Measurements from ENCODE around the gene TGIF1. TPM values are rescaled to one million over a fixed set of nuclear protein-coding genes. Genes with fewer than 3 reads are reported as not detected.

Gene TGIF1
- total RNA-seq, 1 donor from 2014 or later: 8.1 TPM

DNA sequence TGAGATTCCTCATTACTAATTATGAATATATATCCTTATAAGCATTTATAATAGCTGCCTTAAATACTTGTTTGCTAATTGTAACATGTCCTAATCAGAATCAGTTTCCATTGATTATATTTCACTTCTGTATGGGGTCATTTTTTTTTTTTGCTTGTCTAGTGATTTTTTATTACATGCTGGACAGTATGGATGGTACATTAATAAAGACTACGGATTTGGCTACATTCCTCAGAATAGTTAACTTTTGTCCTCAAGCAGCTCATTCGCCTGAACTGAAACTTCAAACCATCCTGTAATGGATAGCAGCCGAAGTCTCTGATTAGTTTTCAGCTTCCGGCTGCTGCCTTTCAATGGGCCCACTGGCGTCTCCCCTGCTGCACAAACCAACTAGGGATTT lies 11.7 kb downstream of the TGIF1 start:
- TF ChIP-seq, protein P1, sequence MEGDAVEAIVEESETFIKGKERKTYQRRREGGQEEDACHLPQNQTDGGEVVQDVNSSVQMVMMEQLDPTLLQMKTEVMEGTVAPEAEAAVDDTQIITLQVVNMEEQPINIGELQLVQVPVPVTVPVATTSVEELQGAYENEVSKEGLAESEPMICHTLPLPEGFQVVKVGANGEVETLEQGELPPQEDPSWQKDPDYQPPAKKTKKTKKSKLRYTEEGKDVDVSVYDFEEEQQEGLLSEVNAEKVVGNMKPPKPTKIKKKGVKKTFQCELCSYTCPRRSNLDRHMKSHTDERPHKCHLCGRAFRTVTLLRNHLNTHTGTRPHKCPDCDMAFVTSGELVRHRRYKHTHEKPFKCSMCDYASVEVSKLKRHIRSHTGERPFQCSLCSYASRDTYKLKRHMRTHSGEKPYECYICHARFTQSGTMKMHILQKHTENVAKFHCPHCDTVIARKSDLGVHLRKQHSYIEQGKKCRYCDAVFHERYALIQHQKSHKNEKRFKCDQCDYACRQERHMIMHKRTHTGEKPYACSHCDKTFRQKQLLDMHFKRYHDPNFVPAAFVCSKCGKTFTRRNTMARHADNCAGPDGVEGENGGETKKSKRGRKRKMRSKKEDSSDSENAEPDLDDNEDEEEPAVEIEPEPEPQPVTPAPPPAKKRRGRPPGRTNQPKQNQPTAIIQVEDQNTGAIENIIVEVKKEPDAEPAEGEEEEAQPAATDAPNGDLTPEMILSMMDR (IDR thresholded peaks at IDR 0.05; ENCODE audit: borderline replicate concordance): no peak
- no peak overlapping the region for H3K4me3 ChIP-seq
- intact Hi-C loops (cut with micrococcal nuclease): no loop called here
- H3K4me1 ChIP-seq: peaks cover 15% of the 10 kb centered on the region
- no peak for DNase-seq
- H3K9me3 ChIP-seq (replicated peaks): peaks cover 15% of the 10 kb centered on the region
- H3K27me3 ChIP-seq (ENCODE audit: low read depth): no peaks in the 10 kb centered on the region
- no peak overlapping the region for H3K27ac ChIP-seq (replicated peaks)
- peaks cover 48% of the 10 kb centered on the region for H3K36me3 ChIP-seq

DNA sequence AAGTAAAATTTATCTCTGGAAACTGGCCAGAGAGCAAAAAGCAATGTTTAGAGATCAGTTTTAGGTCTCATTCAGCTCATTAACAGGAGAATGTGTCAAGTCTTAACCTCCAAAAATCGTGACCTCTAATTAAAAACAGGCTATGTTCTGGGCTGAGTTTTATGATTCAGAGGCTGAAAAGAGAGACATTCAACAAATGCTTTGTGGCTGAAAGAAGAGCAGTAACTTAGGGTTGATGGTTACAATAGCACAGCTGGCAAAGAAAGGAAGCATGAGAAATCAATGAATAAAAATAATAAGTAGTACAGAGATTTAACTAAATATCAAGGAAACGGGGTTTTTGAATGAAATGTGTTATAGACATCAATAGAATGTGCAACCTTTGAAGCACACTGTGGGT lies 13.1 kb downstream of the TGIF1 start:
- TF ChIP-seq, protein P1 (IDR thresholded peaks at IDR 0.05; ENCODE audit: borderline replicate concordance): no peak
- DNase-seq: no peak
- H3K4me3 ChIP-seq: no peak overlapping the region
- intact Hi-C loops (cut with micrococcal nuclease): no loop called here
- no peaks in the 10 kb centered on the region for H3K27me3 ChIP-seq (ENCODE audit: low read depth)
- H3K9me3 ChIP-seq (replicated peaks): peaks cover 15% of the 10 kb centered on the region
- peaks cover 20% of the 10 kb centered on the region for H3K4me1 ChIP-seq
- peaks cover 35% of the 10 kb centered on the region for H3K36me3 ChIP-seq
- H3K27ac ChIP-seq (replicated peaks): no peak overlapping the region

DNA sequence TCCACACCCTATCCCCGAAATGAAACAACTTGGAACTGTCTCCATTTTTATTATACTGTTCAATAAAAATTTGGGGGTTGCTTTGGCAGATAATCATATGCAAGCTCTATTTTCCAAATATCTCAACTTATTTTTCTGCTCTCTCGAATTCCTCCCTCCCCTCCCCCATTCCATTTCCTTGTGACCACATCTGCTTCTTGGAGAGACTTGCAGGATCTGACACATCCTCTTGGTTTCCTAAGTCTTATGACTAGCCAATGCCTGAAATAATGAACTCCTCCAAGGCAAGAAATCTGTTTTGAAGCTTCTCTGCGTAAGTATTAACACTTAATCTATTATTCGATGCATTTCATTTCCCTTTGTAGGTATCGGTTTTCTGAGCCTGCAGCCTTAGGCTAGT lies 16.1 kb downstream of the TGIF1 start:
- H3K36me3 ChIP-seq: peaks cover 10% of the 10 kb centered on the region
- DNase-seq: no peak
- H3K9me3 ChIP-seq (replicated peaks): peaks cover 13% of the 10 kb centered on the region
- H3K4me3 ChIP-seq: no peak overlapping the region
- TF ChIP-seq, protein P1 (IDR thresholded peaks at IDR 0.05; ENCODE audit: borderline replicate concordance): no peak
- no peaks in the 10 kb centered on the region for H3K27me3 ChIP-seq (ENCODE audit: low read depth)
- intact Hi-C loops (cut with micrococcal nuclease): loop anchor here (5.0 kb wide), 1 partner anchor 121 kb away; no protein-coding TSS in a partner anchor
- H3K27ac ChIP-seq (replicated peaks): no peak overlapping the region
- H3K4me1 ChIP-seq: peaks cover 14% of the 10 kb centered on the region

GRCh38 chr18:3466872-3467271 lies 16.9 kb downstream of the TGIF1 start:
- TF ChIP-seq, protein P1 (IDR thresholded peaks at IDR 0.05; ENCODE audit: borderline replicate concordance): no peak
- intact Hi-C loops (cut with micrococcal nuclease): loop anchor here (5.0 kb wide), 1 partner anchor 120 kb away; no protein-coding TSS in a partner anchor
- Histone ChIP-seq H3K27ac (replicated peaks) (no peak overlapping the region), H3K9me3 (replicated peaks) (peaks cover 4% of the 10 kb centered on the region), H3K36me3 (peaks cover 2% of the 10 kb centered on the region), H3K4me3 (no peak overlapping the region), H3K27me3 (ENCODE audit: low read depth) (no peaks in the 10 kb centered on the region), H3K4me1 (peaks cover 14% of the 10 kb centered on the region)
- no peak for DNase-seq

- intact Hi-C loops (cut with micrococcal nuclease): loop anchor here (5.0 kb wide), 1 partner anchor 119 kb away; no protein-coding TSS in a partner anchor
- H3K27me3 ChIP-seq (ENCODE audit: low read depth): no peaks in the 10 kb centered on the region
- no peaks in the 10 kb centered on the region for H3K9me3 ChIP-seq (replicated peaks)
- no peak overlapping the region for H3K4me3 ChIP-seq
- H3K27ac ChIP-seq (replicated peaks): no peak overlapping the region
- no peaks in the 10 kb centered on the region for H3K36me3 ChIP-seq
- DNase-seq: no peak
- peaks cover 14% of the 10 kb centered on the region for H3K4me1 ChIP-seq
- TF ChIP-seq, protein P1 (IDR thresholded peaks at IDR 0.05; ENCODE audit: borderline replicate concordance): no peak
These were observed 18.2 kb downstream of the TGIF1 start for GRCh38 chr18:3468066-3468705.

Measured in left ventricle myocardium inferior (tissue), 1 donor.